Measurements from ENCODE around the gene C17orf78.
A peak's percentile ranks its signal among the peaks of the same experiment; 100 is the strongest.
"Not testable (repeated sequence)": the region's sequence is repeated elsewhere in the genome, so short reads cannot be mapped to it uniquely, and the experiment has no call there.

C17orf78 gene

GRCh38 chr17:37375706-37376105, at the start of gene C17orf78:
TSS of gene C17orf78 (plus strand) at chr17:37375985. CDS start at chr17:37376093, 108 bp downstream.
- no peak within 1 kb of the TSS for H3K4me3 ChIP-seq (ENCODE audit: low read depth, low read length)
- DNase-seq (ENCODE audit: low read depth) = no peak
- no peak for TF ChIP-seq CTCF (IDR thresholded peaks at IDR 0.05; ENCODE audit: low read depth, low read length, missing control alignments)

- DNase-seq (ENCODE audit: low read depth) = no peak
- no peak for TF ChIP-seq CTCF (IDR thresholded peaks at IDR 0.05; ENCODE audit: low read depth, low read length, missing control alignments)
- H3K4me3 ChIP-seq (ENCODE audit: low read depth, low read length) = no peak overlapping the region
Measured at GRCh38 chr17:37327341-37328090, 48.3 kb upstream of the C17orf78 start.

- H3K4me3 ChIP-seq (ENCODE audit: low read depth, low read length) = no peak overlapping the region
- no peak for DNase-seq (ENCODE audit: low read depth)
- no peak for TF ChIP-seq CTCF (IDR thresholded peaks at IDR 0.05; ENCODE audit: low read depth, low read length, missing control alignments)
Measured at GRCh38 chr17:37338847-37339246, 36.9 kb upstream of the C17orf78 start.

- DNase-seq (ENCODE audit: low read depth) = no peak
- TF ChIP-seq CTCF (IDR thresholded peaks at IDR 0.05; ENCODE audit: low read depth, low read length, missing control alignments) = no peak
- no peak overlapping the region for H3K4me3 ChIP-seq (ENCODE audit: low read depth, low read length)
Measured at GRCh38 chr17:37339321-37339720, 36.5 kb upstream of the C17orf78 start.

- no peak for DNase-seq (ENCODE audit: low read depth)
- TF ChIP-seq CTCF (IDR thresholded peaks at IDR 0.05; ENCODE audit: low read depth, low read length, missing control alignments) = no peak
- no peak overlapping the region for H3K4me3 ChIP-seq (ENCODE audit: low read depth, low read length)
Measured at GRCh38 chr17:37340804-37341203, 35.0 kb upstream of the C17orf78 start.

- H3K4me3 ChIP-seq (ENCODE audit: low read depth, low read length) = no peak overlapping the region
- no peak for TF ChIP-seq CTCF (IDR thresholded peaks at IDR 0.05; ENCODE audit: low read depth, low read length, missing control alignments)
- DNase-seq (ENCODE audit: low read depth) = no peak
Measured at GRCh38 chr17:37342589-37342988, 33.2 kb upstream of the C17orf78 start.

- no peak for DNase-seq (ENCODE audit: low read depth)
- TF ChIP-seq CTCF (IDR thresholded peaks at IDR 0.05; ENCODE audit: low read depth, low read length, missing control alignments) = no peak
Measured at GRCh38 chr17:37344519-37344918, 31.3 kb upstream of the C17orf78 start.

GRCh38 chr17:37346863-37347402, 28.9 kb upstream of the C17orf78 start:
- H3K4me3 ChIP-seq (ENCODE audit: low read depth, low read length); DNase-seq (ENCODE audit: low read depth): not testable (repeated sequence)

More at GRCh38 chr17:37344519-37344918, 31.3 kb upstream of the C17orf78 start:
- no peak overlapping the region for H3K4me3 ChIP-seq (ENCODE audit: low read depth, low read length)

- not testable (repeated sequence) for DNase-seq (ENCODE audit: low read depth)
- H3K4me3 ChIP-seq (ENCODE audit: low read depth, low read length) = peak overlapping the region; percentile 99; the same call in 1 of the 2 replicates
Measured at GRCh38 chr17:37356796-37357569, 18.8 kb upstream of the C17orf78 start.
